Epithelial cell of esophagus (primary cell): ENCODE data around the gene PCDHB1.
"Not testable (repeated sequence)": the region's sequence is repeated elsewhere in the genome, so short reads cannot be mapped to it uniquely, and the experiment has no call there.

Experiments
- DNase-seq: peaks from one replicate; pipeline ENCODE4 v3.0.0; 2010; ENCODE audit warnings: low read depth
- H3K4me3 ChIP-seq: 2 replicates; pipeline ENCODE4 v1.5.1; 2011; ENCODE audit warnings: mild to moderate bottlenecking, low read length, control low read depth
- TF ChIP-seq, protein P1 (sequence below): IDR thresholded peaks from 2 replicates; pipeline ENCODE4 v1.5.1; 2011; ENCODE audit warnings: low read depth, mild to moderate bottlenecking, low read length, control low read depth, inconsistent platforms; ENCODE audit not compliant: insufficient read depth; ENCODE audit errors: missing control alignments

Gene PCDHB1

GRCh38 chr5:141051521-141051866 is 320 bp downstream of the PCDHB1 start:
- TF ChIP-seq, protein P1, sequence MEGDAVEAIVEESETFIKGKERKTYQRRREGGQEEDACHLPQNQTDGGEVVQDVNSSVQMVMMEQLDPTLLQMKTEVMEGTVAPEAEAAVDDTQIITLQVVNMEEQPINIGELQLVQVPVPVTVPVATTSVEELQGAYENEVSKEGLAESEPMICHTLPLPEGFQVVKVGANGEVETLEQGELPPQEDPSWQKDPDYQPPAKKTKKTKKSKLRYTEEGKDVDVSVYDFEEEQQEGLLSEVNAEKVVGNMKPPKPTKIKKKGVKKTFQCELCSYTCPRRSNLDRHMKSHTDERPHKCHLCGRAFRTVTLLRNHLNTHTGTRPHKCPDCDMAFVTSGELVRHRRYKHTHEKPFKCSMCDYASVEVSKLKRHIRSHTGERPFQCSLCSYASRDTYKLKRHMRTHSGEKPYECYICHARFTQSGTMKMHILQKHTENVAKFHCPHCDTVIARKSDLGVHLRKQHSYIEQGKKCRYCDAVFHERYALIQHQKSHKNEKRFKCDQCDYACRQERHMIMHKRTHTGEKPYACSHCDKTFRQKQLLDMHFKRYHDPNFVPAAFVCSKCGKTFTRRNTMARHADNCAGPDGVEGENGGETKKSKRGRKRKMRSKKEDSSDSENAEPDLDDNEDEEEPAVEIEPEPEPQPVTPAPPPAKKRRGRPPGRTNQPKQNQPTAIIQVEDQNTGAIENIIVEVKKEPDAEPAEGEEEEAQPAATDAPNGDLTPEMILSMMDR, result no peak
- DNase-seq, result no peak
- peak overlapping the region; percentile 35 for H3K4me3 ChIP-seq

GRCh38 chr5:141077826-141078225 is 26.7 kb downstream of the PCDHB1 start:
- no peak overlapping the region for H3K4me3 ChIP-seq
- DNase-seq, result no peak
- TF ChIP-seq, protein P1, result no peak

GRCh38 chr5:141082228-141082627 is 31.1 kb downstream of the PCDHB1 start:
- DNase-seq, result no peak
- H3K4me3 ChIP-seq, result no peak overlapping the region
- TF ChIP-seq, protein P1, result no peak

DNA sequence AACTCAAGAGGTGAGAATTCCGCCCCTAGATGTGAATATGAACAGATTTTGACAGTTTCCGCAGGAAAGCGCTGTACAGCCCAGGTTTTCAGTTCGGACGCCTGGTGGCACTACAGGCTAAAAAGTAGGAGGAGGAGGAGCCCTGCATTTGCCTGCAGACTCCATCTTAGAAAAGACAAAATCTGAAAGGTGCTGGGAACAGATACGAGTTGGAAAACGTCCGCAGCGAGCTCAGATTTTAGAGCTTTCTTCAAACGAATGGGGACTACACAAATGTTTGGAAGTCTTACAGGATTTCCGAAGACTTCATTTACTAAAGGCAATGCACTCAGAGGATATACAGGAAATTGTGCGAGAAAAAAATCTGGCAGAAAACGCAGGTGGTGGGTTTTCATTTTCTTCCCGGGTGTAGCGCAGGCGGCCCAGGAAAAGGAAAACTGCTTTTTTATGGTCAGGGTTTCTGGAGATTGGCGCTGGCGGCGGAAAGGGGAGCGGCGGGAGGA is 33.4 kb downstream of the PCDHB1 start:
- TF ChIP-seq, protein P1, result peak; percentile 52
- H3K4me3 ChIP-seq, result peak overlapping the region; percentile 44
- peak; percentile 56 for DNase-seq

GRCh38 chr5:141094481-141095262 is 43.5 kb downstream of the PCDHB1 start, which contains the start of gene PCDHB2:
Gene PCDHB2, plus strand, starts transcription at chr5:141094615. Its CDS starts 176 bp downstream, at chr5:141094791.
- TF ChIP-seq, protein P1, result no peak
- DNase-seq, result peak; percentile 23
- no peak within 1 kb of the TSS for H3K4me3 ChIP-seq

DNA sequence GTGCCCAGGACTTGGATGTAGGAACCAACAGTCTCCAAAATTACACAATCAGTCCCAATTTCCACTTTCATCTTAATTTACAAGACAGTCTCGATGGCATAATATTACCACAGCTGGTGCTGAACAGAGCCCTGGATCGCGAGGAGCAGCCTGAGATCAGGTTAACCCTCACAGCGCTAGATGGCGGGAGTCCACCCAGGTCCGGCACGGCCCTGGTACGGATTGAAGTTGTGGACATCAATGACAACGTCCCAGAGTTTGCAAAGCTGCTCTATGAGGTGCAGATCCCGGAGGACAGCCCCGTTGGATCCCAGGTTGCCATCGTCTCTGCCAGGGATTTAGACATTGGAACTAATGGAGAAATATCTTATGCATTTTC is 44.1 kb downstream of the PCDHB1 start:
- DNase-seq, result no peak
- H3K4me3 ChIP-seq, result no peak overlapping the region
- TF ChIP-seq, protein P1, result no peak

DNA sequence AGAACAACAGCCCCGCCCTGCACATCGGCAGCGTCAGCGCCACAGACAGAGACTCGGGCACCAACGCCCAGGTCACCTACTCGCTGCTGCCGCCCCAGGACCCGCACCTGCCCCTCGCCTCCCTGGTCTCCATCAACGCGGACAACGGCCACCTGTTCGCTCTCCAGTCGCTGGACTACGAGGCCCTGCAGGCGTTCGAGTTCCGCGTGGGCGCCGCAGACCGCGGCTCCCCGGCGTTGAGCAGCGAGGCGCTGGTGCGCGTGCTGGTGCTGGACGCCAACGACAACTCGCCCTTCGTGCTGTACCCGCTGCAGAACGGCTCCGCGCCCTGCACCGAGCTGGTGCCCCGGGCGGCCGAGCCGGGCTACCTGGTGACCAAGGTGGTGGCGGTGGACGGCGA is 45.0 kb downstream of the PCDHB1 start:
- H3K4me3 ChIP-seq, DNase-seq: not testable (repeated sequence)

DNA sequence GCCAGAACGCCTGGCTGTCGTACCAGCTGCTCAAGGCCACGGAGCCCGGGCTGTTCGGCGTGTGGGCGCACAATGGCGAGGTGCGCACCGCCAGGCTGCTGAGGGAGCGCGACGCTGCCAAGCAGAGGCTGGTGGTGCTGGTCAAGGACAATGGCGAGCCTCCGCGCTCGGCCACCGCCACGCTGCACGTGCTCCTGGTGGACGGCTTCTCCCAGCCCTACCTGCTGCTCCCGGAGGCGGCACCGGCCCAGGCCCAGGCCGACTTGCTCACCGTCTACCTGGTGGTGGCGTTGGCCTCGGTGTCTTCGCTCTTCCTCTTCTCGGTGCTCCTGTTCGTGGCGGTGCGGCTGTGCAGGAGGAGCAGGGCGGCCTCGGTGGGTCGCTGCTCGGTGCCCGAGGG is 45.4 kb downstream of the PCDHB1 start:
- not testable (repeated sequence) for H3K4me3 ChIP-seq, DNase-seq
